Upper lobe of left lung (tissue), 4 donors: ENCODE measurements around the gene RPS6KA5.
"Not testable (repeated sequence)": the region's sequence is repeated elsewhere in the genome, so short reads cannot be mapped to it uniquely, and the experiment has no call there.

Source experiments
- CTCF ChIP-seq, 6 experiments: fragments of 450-650 bp in 4 of 6; fragments of 200-600 bp in 2 of 6; sonication (generic) in 2 of 6; IDR thresholded peaks; one replicate each; pipeline ENCODE4 v1.5.1; 2016 to 2019; ENCODE audit warnings: antibody characterized with exemption in 6 of 6
- EP300 ChIP-seq, 4 donors: sonication (generic); formaldehyde crosslinking; IDR thresholded peaks; one replicate each; pipeline ENCODE4 v1.5.1; 2017; ENCODE audit warnings: antibody characterized with exemption in 4 of 4, control low read depth in 2 of 4
- POLR2A ChIP-seq, 4 donors: fragments of 450-650 bp; IDR thresholded peaks; one replicate each; pipeline ENCODE4 v1.5.1; 2016 to 2017; ENCODE audit warnings: antibody characterized with exemption in 4 of 4, mild to moderate bottlenecking in 2 of 4
- POLR2AphosphoS5 ChIP-seq, 2 donors: sonication (generic); formaldehyde crosslinking; IDR thresholded peaks; one replicate each; pipeline ENCODE4 v1.5.1; 2017; ENCODE audit warnings: antibody characterized with exemption in 2 of 2

- not testable (repeated sequence) for TF ChIP-seq POLR2A, CTCF, POLR2AphosphoS5, EP300 (IDR thresholded peaks at IDR 0.05)
Observed at GRCh38 chr14:90840667-90841066, 219.8 kb downstream of the RPS6KA5 start.
